H1 (cell line): ENCODE results near the gene INTS1. TPM values are rescaled to one million over a fixed set of nuclear protein-coding genes. Genes with fewer than 3 reads are reported as not detected.

Experiments
- EGR1 ChIP-seq: IDR thresholded peaks from 2 replicates; pipeline ENCODE4 v1.6.1; 2011; ENCODE audit warnings: low read depth, low read length, borderline replicate concordance
- EZH2 ChIP-seq: fragments of 200-600 bp; sonication (generic); IDR thresholded peaks from 2 replicates; pipeline ENCODE4 v1.7.1; 2012; ENCODE audit warnings: low read depth, mild to moderate bottlenecking, moderate library complexity, low read length, inconsistent platforms; ENCODE audit not compliant: severe bottlenecking
- NANOG ChIP-seq: IDR thresholded peaks from 2 replicates; pipeline ENCODE4 v1.6.1; 2011; ENCODE audit warnings: low read length, low read depth, mild to moderate bottlenecking, inconsistent platforms; ENCODE audit not compliant: insufficient read depth, poor library complexity, severe bottlenecking
- polyA plus RNA-seq, 7 experiments: library from polyadenylated mRNA; depleted of rRNA in 3 of 7; stranded (reverse) in 5 of 7; unstranded in 2 of 7; fragments of >200 nt in 5 of 7; fragments of 200-250 nt in 2 of 7; gene quantifications; 1 replicate in 5 of 7; 2 replicates in 1 of 7; 4 replicates in 1 of 7; pipeline versions ENCODE4 v1.2.1 to v1.2.3, GENCODE V29; 2011 to 2013; ENCODE audit warnings: missing spikeins in 2 of 7, mixed read lengths in 2 of 7
- total RNA-seq: library from RNA; stranded (reverse); fragmentation: NEBNext Ultra II Directional; extraction: Animal tissue kit (Norgen Biotek cat#: 25700); gene quantifications from 2 replicates; pipeline ENCODE4 v1.2.1, GENCODE V29; 2021
- TF ChIP-seq, protein P1 (sequence below): fragments of 300-600 bp; sonication (generic); IDR thresholded peaks from 2 replicates; pipeline ENCODE4 v1.7.1; 2012; ENCODE audit warnings: low read length, moderate library complexity, mild to moderate bottlenecking, inconsistent platforms; ENCODE audit not compliant: insufficient replicate concordance

INTS1 gene
- total and polyA plus RNA-seq, 2 of the 8 experiments (the other 6 are each of a cell fraction or from before 2014, with no cell fraction given), result 76.9 to 104 TPM

DNA sequence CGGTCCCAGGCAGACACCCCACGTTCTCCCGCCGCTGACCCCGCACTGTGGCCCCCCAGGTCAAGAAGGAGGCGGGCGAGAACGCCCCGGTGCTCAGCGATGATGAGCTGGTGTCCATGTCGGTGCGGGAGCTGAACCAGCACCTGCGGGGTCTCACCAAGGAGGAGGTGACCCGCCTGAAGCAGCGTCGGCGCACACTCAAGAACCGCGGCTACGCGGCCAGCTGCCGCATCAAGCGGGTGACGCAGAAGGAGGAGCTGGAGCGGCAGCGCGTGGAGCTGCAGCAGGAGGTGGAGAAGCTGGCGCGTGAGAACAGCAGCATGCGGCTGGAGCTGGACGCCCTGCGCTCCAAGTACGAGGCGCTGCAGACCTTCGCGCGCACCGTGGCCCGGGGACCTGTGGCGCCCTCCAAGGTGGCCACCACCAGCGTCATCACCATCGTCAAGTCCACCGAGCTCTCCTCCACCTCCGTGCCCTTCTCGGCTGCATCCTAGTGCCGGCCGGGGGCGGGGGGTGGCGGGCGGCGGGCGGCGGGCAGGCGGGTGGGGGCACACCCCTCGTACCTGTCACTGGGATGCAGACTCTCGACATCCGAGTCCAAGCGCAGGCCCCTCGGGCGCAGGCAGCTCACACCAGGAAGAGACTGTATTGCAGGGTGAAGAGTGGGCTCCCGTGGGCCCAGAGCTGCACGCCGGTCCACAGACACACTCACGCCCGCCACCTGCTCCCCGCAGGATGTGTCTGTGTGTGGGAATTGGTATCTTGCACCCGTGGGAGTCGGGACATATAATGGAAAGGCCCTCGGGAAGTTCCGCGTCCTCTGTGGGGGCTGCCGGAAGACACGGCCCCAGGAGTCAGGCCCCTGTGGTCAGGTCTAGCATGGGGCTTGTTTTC is 35.9 kb upstream of the INTS1 start (continued):
- TF ChIP-seq EGR1 (no peak), NANOG (no peak), EZH2 (no peak)
- TF ChIP-seq, protein P1, sequence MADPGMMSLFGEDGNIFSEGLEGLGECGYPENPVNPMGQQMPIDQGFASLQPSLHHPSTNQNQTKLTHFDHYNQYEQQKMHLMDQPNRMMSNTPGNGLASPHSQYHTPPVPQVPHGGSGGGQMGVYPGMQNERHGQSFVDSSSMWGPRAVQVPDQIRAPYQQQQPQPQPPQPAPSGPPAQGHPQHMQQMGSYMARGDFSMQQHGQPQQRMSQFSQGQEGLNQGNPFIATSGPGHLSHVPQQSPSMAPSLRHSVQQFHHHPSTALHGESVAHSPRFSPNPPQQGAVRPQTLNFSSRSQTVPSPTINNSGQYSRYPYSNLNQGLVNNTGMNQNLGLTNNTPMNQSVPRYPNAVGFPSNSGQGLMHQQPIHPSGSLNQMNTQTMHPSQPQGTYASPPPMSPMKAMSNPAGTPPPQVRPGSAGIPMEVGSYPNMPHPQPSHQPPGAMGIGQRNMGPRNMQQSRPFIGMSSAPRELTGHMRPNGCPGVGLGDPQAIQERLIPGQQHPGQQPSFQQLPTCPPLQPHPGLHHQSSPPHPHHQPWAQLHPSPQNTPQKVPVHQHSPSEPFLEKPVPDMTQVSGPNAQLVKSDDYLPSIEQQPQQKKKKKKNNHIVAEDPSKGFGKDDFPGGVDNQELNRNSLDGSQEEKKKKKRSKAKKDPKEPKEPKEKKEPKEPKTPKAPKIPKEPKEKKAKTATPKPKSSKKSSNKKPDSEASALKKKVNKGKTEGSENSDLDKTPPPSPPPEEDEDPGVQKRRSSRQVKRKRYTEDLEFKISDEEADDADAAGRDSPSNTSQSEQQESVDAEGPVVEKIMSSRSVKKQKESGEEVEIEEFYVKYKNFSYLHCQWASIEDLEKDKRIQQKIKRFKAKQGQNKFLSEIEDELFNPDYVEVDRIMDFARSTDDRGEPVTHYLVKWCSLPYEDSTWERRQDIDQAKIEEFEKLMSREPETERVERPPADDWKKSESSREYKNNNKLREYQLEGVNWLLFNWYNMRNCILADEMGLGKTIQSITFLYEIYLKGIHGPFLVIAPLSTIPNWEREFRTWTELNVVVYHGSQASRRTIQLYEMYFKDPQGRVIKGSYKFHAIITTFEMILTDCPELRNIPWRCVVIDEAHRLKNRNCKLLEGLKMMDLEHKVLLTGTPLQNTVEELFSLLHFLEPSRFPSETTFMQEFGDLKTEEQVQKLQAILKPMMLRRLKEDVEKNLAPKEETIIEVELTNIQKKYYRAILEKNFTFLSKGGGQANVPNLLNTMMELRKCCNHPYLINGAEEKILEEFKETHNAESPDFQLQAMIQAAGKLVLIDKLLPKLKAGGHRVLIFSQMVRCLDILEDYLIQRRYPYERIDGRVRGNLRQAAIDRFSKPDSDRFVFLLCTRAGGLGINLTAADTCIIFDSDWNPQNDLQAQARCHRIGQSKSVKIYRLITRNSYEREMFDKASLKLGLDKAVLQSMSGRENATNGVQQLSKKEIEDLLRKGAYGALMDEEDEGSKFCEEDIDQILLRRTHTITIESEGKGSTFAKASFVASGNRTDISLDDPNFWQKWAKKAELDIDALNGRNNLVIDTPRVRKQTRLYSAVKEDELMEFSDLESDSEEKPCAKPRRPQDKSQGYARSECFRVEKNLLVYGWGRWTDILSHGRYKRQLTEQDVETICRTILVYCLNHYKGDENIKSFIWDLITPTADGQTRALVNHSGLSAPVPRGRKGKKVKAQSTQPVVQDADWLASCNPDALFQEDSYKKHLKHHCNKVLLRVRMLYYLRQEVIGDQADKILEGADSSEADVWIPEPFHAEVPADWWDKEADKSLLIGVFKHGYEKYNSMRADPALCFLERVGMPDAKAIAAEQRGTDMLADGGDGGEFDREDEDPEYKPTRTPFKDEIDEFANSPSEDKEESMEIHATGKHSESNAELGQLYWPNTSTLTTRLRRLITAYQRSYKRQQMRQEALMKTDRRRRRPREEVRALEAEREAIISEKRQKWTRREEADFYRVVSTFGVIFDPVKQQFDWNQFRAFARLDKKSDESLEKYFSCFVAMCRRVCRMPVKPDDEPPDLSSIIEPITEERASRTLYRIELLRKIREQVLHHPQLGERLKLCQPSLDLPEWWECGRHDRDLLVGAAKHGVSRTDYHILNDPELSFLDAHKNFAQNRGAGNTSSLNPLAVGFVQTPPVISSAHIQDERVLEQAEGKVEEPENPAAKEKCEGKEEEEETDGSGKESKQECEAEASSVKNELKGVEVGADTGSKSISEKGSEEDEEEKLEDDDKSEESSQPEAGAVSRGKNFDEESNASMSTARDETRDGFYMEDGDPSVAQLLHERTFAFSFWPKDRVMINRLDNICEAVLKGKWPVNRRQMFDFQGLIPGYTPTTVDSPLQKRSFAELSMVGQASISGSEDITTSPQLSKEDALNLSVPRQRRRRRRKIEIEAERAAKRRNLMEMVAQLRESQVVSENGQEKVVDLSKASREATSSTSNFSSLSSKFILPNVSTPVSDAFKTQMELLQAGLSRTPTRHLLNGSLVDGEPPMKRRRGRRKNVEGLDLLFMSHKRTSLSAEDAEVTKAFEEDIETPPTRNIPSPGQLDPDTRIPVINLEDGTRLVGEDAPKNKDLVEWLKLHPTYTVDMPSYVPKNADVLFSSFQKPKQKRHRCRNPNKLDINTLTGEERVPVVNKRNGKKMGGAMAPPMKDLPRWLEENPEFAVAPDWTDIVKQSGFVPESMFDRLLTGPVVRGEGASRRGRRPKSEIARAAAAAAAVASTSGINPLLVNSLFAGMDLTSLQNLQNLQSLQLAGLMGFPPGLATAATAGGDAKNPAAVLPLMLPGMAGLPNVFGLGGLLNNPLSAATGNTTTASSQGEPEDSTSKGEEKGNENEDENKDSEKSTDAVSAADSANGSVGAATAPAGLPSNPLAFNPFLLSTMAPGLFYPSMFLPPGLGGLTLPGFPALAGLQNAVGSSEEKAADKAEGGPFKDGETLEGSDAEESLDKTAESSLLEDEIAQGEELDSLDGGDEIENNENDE, result no peak
